GM12878 (cell line): ENCODE results near the gene ADM.

Experiments
- ATF3 ChIP-seq: IDR thresholded peaks from 2 replicates; pipeline ENCODE4 v1.6.1; 2011; ENCODE audit warnings: low read depth, mild to moderate bottlenecking, low read length, moderate library complexity, borderline replicate concordance; ENCODE audit errors: extremely low read depth
- USF2 ChIP-seq: IDR thresholded peaks from 2 replicates; pipeline ENCODE4 v1.6.1; 2011; ENCODE audit warnings: low read depth, low read length, improper control_type of control experiment, borderline replicate concordance

- TF ChIP-seq USF2 (no peak), ATF3 (no peak)
Measured at GRCh38 chr11:10326012-10326964, 21.4 kb downstream of the ADM start.
